K562 (cell line): Measurements from ENCODE around the gene NEK5. TPM values are rescaled to one million over a fixed set of nuclear protein-coding genes. Genes with fewer than 3 reads are reported as not detected.

Experiments used
- BRCA1 ChIP-seq, 2 experiments: fragments of 450-650 bp in 1 of 2; sonication (generic) in 1 of 2; formaldehyde crosslinking in 1 of 2; IDR thresholded peaks; 2 replicates each; pipeline versions ENCODE4 v1.5.0 to v1.6.1; 2017 to 2020; ENCODE audit warnings: mild to moderate bottlenecking in 1 of 2, missing genetic modification reagents in 1 of 2
- C11orf30 ChIP-seq: fragments of 450-650 bp; IDR thresholded peaks from 2 replicates; pipeline ENCODE4 v1.6.1; 2016; ENCODE audit warnings: low read depth, mild to moderate bottlenecking
- CREBBP ChIP-seq: IDR thresholded peaks from one replicate; pipeline ENCODE4 v1.6.1; 2012; ENCODE audit warnings: low read depth, mild to moderate bottlenecking, control low read depth, inconsistent platforms, low read length
- DPF2 ChIP-seq: fragments of 450-650 bp; IDR thresholded peaks from 2 replicates; pipeline ENCODE4 v1.6.1; 2016
- EWSR1 ChIP-seq: fragments of 450-650 bp; IDR thresholded peaks from 2 replicates; pipeline ENCODE4 v1.6.1; 2018; ENCODE audit warnings: borderline replicate concordance, mild to moderate bottlenecking, low read depth, moderate library complexity; ENCODE audit not compliant: partially characterized antibody
- GABPB2 ChIP-seq: fragments of 250-450 bp; sonication (Bioruptor Pico); conservative IDR thresholded peaks from 2 replicates; pipeline ENCODE4 v1.5.1; 2021; ENCODE audit warnings: mild to moderate bottlenecking
- MAFG ChIP-seq: fragments of 450-650 bp; conservative IDR thresholded peaks from 2 replicates; pipeline ENCODE4 v1.6.1; 2016; ENCODE audit warnings: missing genetic modification characterization, missing compliant biosample characterization
- NCOA4 ChIP-seq: fragments of 450-650 bp; IDR thresholded peaks from 2 replicates; pipeline ENCODE4 v1.6.1; 2018; ENCODE audit warnings: mild to moderate bottlenecking; ENCODE audit not compliant: partially characterized antibody
- NFE2 ChIP-seq: IDR thresholded peaks from 2 replicates; pipeline ENCODE4 v1.6.1; 2014; ENCODE audit warnings: antibody characterized with exemption, low read depth
- SIN3B ChIP-seq: fragments of 450-650 bp; IDR thresholded peaks from 2 replicates; pipeline ENCODE4 v1.6.1; 2017; ENCODE audit warnings: low read depth, mild to moderate bottlenecking, moderate library complexity
- SLC30A9 ChIP-seq: fragments of 250-450 bp; sonication (Bioruptor Pico); IDR thresholded peaks from 2 replicates; pipeline ENCODE4 v1.8.0; 2022; ENCODE audit warnings: mild to moderate bottlenecking, moderate library complexity
- SMARCA5 ChIP-seq: fragments of 450-650 bp; IDR thresholded peaks from 2 replicates; pipeline ENCODE4 v1.6.1; 2016
- U2AF2 ChIP-seq: fragments of 200-400 bp; formaldehyde crosslinking; optimal IDR thresholded peaks from 2 replicates; pipeline ENCODE3; 2017; ENCODE audit warnings: low read depth, mild to moderate bottlenecking, low read length
- ZNF316 ChIP-seq: fragments of 450-650 bp; IDR thresholded peaks from 2 replicates; pipeline ENCODE4 v1.6.1; 2016
- ZNF507 ChIP-seq: conservative IDR thresholded peaks from 2 replicates; pipeline ENCODE4 v1.6.1; 2017; ENCODE audit warnings: missing genetic modification characterization, missing compliant biosample characterization
- polyA plus RNA-seq, 8 experiments: library from polyadenylated mRNA; depleted of rRNA in 4 of 8; stranded (reverse) in 5 of 8; unstranded in 3 of 8; fragments of >200 nt; fragmentation: Nextera tagmentation in 2 of 8; fragmentation: Illumina TruSeq in 1 of 8; extraction: Ambion mirVana in 2 of 8; extraction: Trizol in 1 of 8; gene quantifications; 2 replicates each; pipeline versions ENCODE4 v1.2.1 to v1.2.3, GENCODE V29; 2011 to 2014; ENCODE audit warnings: inconsistent platforms in 1 of 8, missing spikeins in 1 of 8
- total RNA-seq, 7 experiments: library from RNA; depleted of rRNA in 6 of 7; stranded (reverse); fragments of >200 nt in 6 of 7; fragmentation: Illumina TruSeq in 2 of 7; extraction: Trizol in 2 of 7; gene quantifications; 2 replicates each; pipeline versions ENCODE4 v1.2.1 to v1.2.3, GENCODE V29; 2011 to 2021; ENCODE audit warnings: low replicate concordance in 1 of 7
- TF ChIP-seq, protein P1 (sequence below): fragments of 450-650 bp; IDR thresholded peaks from 2 replicates; pipeline ENCODE4 v1.6.1; 2016; ENCODE audit warnings: antibody characterized with exemption
- TF ChIP-seq, protein P2 (sequence below): sonication (generic); formaldehyde crosslinking; IDR thresholded peaks from 2 replicates; pipeline ENCODE4 v1.8.0; 2022; ENCODE audit warnings: mild to moderate bottlenecking, low read depth, missing genetic modification reagents
- TF ChIP-seq, protein P3 (sequence below): fragments of 450-650 bp; IDR thresholded peaks from 2 replicates; pipeline ENCODE4 v1.6.1; 2018; ENCODE audit not compliant: partially characterized antibody
- TF ChIP-seq, protein P4 (sequence below), 2 experiments: IDR thresholded peaks; 2 replicates each; pipeline ENCODE4 v1.6.1; 2012; ENCODE audit warnings: improper control_type of control experiment in 2 of 2, low read depth in 2 of 2, low read length in 2 of 2, borderline replicate concordance in 1 of 2

The NEK5 gene
- total and polyA plus RNA-seq, 9 of the 15 experiments (the other 6 are each of a cell fraction or from before 2014, with no cell fraction given) = 0.09 to 0.44 (median 0.33) TPM

DNA sequence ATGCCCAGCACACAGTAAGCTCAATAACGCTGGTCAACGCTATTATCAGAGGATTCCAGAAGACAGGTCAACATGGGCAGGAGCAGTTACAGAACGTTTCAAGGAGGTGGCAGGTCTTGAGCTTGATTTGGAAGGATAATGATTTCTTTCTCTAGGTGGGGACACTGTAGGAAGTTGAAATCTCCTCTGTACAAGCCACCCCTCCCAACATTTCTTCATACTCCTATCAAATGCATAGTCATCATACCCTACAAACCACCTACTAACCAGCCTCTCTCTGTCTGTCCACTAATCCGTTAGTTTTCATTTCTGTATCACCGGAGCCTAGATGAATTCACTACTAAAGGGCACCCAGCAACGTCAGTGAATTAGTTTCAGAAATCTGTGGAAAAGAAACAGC is 118.9 kb downstream of the NEK5 start (continued):
- TF ChIP-seq C11orf30 = peak; percentile 76
- no peak for TF ChIP-seq EWSR1
- TF ChIP-seq U2AF2 = no peak
- peak; percentile 59 for TF ChIP-seq NFE2
- no peak for TF ChIP-seq SIN3B
- no peak for TF ChIP-seq CREBBP
- TF ChIP-seq ZNF507 = no peak
- no peak for TF ChIP-seq SLC30A9 (CRISPR knock-in tag)
- TF ChIP-seq NCOA4 = no peak
- TF ChIP-seq DPF2 = 0 out of 2 replicates have a peak, but pooled peaks have one; percentile 17
- no peak for TF ChIP-seq BRCA1 (IDR thresholded peaks at IDR 0.05)
- no peak for TF ChIP-seq BRCA1 (CRISPR knock-in tag; IDR thresholded peaks at IDR 0.05)
- TF ChIP-seq SMARCA5 = no peak
- TF ChIP-seq, protein P1, sequence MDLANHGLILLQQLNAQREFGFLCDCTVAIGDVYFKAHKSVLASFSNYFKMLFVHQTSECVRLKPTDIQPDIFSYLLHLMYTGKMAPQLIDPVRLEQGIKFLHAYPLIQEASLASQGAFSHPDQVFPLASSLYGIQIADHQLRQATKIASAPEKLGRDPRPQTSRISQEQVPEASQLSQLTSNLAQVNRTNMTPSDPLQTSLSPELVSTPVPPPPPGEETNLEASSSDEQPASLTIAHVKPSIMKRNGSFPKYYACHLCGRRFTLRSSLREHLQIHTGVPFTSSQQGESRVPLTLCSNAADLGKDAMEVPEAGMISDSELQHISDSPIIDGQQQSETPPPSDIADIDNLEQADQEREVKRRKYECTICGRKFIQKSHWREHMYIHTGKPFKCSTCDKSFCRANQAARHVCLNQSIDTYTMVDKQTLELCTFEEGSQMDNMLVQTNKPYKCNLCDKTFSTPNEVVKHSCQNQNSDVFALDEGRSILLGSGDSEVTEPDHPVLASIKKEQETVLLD = no peak
- TF ChIP-seq, protein P2, sequence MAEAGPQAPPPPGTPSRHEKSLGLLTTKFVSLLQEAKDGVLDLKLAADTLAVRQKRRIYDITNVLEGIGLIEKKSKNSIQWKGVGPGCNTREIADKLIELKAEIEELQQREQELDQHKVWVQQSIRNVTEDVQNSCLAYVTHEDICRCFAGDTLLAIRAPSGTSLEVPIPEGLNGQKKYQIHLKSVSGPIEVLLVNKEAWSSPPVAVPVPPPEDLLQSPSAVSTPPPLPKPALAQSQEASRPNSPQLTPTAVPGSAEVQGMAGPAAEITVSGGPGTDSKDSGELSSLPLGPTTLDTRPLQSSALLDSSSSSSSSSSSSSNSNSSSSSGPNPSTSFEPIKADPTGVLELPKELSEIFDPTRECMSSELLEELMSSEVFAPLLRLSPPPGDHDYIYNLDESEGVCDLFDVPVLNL (CRISPR knock-in tag) = no peak
- TF ChIP-seq, protein P3, sequence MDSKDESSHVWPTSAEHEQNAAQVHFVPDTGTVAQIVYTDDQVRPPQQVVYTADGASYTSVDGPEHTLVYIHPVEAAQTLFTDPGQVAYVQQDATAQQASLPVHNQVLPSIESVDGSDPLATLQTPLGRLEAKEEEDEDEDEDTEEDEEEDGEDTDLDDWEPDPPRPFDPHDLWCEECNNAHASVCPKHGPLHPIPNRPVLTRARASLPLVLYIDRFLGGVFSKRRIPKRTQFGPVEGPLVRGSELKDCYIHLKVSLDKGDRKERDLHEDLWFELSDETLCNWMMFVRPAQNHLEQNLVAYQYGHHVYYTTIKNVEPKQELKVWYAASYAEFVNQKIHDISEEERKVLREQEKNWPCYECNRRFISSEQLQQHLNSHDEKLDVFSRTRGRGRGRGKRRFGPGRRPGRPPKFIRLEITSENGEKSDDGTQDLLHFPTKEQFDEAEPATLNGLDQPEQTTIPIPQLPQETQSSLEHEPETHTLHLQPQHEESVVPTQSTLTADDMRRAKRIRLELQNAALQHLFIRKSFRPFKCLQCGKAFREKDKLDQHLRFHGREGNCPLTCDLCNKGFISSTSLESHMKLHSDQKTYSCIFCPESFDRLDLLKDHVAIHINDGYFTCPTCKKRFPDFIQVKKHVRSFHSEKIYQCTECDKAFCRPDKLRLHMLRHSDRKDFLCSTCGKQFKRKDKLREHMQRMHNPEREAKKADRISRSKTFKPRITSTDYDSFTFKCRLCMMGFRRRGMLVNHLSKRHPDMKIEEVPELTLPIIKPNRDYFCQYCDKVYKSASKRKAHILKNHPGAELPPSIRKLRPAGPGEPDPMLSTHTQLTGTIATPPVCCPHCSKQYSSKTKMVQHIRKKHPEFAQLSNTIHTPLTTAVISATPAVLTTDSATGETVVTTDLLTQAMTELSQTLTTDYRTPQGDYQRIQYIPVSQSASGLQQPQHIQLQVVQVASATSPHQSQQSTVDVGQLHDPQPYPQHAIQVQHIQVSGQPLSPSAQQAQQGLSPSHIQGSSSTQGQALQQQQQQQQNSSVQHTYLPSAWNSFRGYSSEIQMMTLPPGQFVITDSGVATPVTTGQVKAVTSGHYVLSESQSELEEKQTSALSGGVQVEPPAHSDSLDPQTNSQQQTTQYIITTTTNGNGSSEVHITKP = no peak
- no peak for TF ChIP-seq GABPB2 (CRISPR knock-in tag)
- peak; percentile 60 for TF ChIP-seq MAFG (tag)
- peak; percentile 88 for TF ChIP-seq ZNF316
- TF ChIP-seq, protein P4, sequence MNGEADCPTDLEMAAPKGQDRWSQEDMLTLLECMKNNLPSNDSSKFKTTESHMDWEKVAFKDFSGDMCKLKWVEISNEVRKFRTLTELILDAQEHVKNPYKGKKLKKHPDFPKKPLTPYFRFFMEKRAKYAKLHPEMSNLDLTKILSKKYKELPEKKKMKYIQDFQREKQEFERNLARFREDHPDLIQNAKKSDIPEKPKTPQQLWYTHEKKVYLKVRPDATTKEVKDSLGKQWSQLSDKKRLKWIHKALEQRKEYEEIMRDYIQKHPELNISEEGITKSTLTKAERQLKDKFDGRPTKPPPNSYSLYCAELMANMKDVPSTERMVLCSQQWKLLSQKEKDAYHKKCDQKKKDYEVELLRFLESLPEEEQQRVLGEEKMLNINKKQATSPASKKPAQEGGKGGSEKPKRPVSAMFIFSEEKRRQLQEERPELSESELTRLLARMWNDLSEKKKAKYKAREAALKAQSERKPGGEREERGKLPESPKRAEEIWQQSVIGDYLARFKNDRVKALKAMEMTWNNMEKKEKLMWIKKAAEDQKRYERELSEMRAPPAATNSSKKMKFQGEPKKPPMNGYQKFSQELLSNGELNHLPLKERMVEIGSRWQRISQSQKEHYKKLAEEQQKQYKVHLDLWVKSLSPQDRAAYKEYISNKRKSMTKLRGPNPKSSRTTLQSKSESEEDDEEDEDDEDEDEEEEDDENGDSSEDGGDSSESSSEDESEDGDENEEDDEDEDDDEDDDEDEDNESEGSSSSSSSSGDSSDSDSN (IDR thresholded peaks at IDR 0.05; ENCODE audit: borderline replicate concordance in 1 of 2, low read depth in 2 of 2, low read length in 2 of 2) = no peak
